Measurements from ENCODE around the gene ATP8B4.

DNA sequence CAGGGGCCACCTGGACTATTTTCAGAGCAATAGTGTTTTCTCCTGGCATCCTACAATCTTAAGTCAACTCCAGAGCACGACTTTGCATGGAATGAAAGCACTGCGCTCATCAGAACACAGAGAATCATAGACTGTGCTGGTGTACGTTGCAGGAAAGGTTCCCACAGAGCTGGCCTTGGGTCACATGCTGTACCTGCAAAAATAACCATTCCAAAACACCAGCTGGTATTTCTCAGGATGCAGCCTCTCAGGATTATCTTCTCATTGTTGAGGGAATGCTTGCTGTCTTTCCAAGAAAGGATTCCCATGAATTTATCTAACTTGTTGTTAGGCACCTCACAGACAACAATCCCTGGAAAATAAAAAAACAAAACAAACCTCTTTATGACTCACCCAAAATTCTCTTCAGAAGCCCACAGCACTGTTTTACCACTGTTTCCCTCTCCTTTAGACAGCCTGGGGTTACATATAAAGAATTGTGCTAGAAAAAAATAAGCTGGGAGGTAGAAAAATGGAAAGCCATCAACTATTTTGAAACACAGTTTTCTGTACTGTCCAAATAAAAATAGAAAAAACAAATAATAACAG, 131.7 kb downstream of the ATP8B4 start:
- TF ChIP-seq ZNF565 (CRISPR knock-in tag; conservative IDR thresholded peaks at IDR 0.05; ENCODE audit: low read depth) (no peak), ZNF8 (CRISPR knock-in tag; IDR thresholded peaks at IDR 0.05) (no peak), ZFP3 (CRISPR knock-in tag; IDR thresholded peaks at IDR 0.05) (no peak), ZC3H10 (CRISPR knock-in tag; IDR thresholded peaks at IDR 0.05) (no peak)
